K562 (cell line): ENCODE data around the gene RBM28.

Experiments
- EP300 ChIP-seq: IDR thresholded peaks from 2 replicates; pipeline ENCODE4 v1.6.1; 2012; ENCODE audit warnings: low read length, improper control_type of control experiment
- IFI16 ChIP-seq: fragments of 250-450 bp; sonication (Bioruptor Pico); IDR thresholded peaks from 2 replicates; pipeline ENCODE4 v2.1.2; 2022; ENCODE audit warnings: mild to moderate bottlenecking, inconsistent platforms
- JUN ChIP-seq, 2 experiments: sonication (generic) in 1 of 2; formaldehyde crosslinking in 1 of 2; IDR thresholded peaks; 2 replicates each; pipeline versions ENCODE4 v1.6.1 to v1.8.0; 2012 to 2022; ENCODE audit warnings: borderline replicate concordance in 2 of 2, mild to moderate bottlenecking in 2 of 2, improper control_type of control experiment in 1 of 2, low read depth in 1 of 2, low read length in 1 of 2, missing genetic modification reagents in 1 of 2
- ZNF609 ChIP-seq: sonication (generic); formaldehyde crosslinking; IDR thresholded peaks from 2 replicates; pipeline ENCODE4 v1.8.1; 2023; ENCODE audit warnings: missing genetic modification reagents, mild to moderate bottlenecking, borderline replicate concordance
- TF ChIP-seq, protein P1 (sequence below), 3 experiments: IDR thresholded peaks in 2 of 3; conservative IDR thresholded peaks in 1 of 3; 2 replicates each; pipeline ENCODE4 v1.5.1; 2011 to 2012; ENCODE audit warnings: low read length in 3 of 3, mild to moderate bottlenecking in 3 of 3, control low read depth in 2 of 3, improper control_type of control experiment in 1 of 3, inconsistent platforms in 1 of 3, low read depth in 1 of 3, mixed read lengths in 1 of 3, moderate library complexity in 1 of 3; ENCODE audit not compliant: insufficient read depth in 2 of 3

DNA sequence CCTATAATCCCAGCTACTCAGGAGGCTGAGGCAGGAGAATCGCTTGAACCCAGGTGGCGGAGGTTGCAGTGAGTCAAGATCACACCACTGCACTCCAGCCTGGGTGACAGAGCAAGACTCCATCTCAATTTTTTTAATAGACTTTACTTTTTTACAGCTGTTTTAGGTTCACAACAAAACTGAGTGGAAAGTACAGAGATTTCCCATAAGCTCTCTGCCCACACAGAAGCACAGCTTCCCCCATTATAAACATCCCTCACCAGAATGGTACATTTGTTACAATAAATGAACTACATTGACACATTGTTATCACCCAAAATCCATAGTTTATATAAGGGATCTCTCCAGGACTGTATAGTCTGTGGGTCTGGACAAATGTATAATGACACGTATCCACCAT lies 32.4 kb upstream of the RBM28 start:
- TF ChIP-seq IFI16 (CRISPR knock-in tag) (no peak), JUN (IDR thresholded peaks at IDR 0.05; ENCODE audit: borderline replicate concordance, low read depth, low read length) (no peak), JUN (CRISPR knock-in tag; IDR thresholded peaks at IDR 0.05; ENCODE audit: borderline replicate concordance) (no peak), EP300 (no peak), ZNF609 (CRISPR knock-in tag) (no peak)
- TF ChIP-seq, protein P1, sequence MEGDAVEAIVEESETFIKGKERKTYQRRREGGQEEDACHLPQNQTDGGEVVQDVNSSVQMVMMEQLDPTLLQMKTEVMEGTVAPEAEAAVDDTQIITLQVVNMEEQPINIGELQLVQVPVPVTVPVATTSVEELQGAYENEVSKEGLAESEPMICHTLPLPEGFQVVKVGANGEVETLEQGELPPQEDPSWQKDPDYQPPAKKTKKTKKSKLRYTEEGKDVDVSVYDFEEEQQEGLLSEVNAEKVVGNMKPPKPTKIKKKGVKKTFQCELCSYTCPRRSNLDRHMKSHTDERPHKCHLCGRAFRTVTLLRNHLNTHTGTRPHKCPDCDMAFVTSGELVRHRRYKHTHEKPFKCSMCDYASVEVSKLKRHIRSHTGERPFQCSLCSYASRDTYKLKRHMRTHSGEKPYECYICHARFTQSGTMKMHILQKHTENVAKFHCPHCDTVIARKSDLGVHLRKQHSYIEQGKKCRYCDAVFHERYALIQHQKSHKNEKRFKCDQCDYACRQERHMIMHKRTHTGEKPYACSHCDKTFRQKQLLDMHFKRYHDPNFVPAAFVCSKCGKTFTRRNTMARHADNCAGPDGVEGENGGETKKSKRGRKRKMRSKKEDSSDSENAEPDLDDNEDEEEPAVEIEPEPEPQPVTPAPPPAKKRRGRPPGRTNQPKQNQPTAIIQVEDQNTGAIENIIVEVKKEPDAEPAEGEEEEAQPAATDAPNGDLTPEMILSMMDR (IDR thresholded peaks at IDR 0.05 in 2 of 3, conservative IDR thresholded peaks at IDR 0.05 in 1 of 3; ENCODE audit: insufficient read depth in 2 of 3, low read depth in 1 of 3, low read length in 3 of 3) = no peak
